Raji (cell line): ENCODE results near the gene FMOD.

Experiments
- POLR2A ChIP-seq: IDR thresholded peaks from 2 replicates; pipeline ENCODE4 v1.6.1; 2011; ENCODE audit warnings: low read depth, low read length, control low read depth; ENCODE audit not compliant: insufficient read depth

Gene FMOD

DNA sequence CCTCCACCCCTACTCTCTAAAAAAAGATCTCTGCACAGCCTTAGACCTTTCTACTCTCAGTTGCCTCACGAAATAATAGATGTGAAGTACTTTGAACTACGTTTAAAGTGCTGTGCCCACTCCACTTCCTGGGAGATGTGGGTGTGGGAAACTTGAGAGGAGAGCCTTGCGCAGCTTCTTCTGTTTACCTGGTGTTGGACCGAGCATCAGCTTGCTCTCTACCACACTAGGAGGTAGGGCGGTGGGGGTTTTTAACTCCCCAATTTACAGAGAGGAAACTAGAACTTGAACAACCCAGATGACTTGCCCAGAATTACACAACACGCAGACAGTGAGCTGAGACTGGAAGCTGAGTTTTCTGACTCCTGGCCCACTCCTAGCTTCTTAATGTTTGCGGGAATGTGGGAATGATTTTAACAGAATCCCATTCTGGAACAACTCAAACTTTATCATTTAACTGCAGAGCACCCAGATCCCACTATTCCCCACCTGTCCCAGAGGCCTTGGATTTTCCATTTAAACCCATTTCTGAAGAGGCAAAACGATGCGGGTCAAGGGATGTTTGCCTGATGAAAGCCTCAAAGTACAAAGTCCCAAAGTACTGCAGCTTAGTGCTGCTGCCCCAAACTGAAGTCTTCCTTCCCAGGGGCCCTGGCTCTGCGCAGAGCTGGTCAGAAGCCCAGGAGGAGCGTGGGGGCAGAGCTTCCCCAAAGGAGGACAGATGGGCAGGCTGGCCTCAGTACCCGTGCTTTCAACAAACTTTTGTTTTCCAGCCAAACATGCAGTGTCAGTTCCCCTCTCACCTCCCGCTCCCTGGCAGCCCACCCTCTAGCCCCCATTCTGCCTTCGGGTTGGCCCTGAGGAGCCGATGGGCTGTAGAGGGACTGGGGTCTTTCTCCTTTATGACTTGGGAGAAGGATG lies 26.6 kb downstream of the FMOD start:
- TF ChIP-seq POLR2A = no peak

DNA sequence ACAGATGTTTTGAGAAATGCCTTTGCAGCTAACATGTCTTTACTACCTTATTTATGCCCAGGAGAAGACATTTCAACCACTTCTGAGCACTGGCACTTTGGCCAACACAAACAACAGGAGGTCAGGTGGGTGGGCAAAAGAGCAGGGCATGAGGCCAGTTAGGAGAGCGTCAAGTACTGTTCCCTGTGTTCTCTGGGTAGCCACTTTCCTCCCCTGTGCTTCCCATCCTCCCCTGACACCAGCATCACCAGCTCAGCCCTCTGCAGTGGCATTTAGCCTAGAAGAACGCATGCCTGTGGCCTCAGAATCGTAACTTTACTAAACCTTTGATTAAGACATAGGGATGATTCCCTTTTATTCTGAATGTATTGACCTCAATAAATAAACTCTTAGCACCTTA lies 27.3 kb downstream of the FMOD start:
- TF ChIP-seq POLR2A = no peak

DNA sequence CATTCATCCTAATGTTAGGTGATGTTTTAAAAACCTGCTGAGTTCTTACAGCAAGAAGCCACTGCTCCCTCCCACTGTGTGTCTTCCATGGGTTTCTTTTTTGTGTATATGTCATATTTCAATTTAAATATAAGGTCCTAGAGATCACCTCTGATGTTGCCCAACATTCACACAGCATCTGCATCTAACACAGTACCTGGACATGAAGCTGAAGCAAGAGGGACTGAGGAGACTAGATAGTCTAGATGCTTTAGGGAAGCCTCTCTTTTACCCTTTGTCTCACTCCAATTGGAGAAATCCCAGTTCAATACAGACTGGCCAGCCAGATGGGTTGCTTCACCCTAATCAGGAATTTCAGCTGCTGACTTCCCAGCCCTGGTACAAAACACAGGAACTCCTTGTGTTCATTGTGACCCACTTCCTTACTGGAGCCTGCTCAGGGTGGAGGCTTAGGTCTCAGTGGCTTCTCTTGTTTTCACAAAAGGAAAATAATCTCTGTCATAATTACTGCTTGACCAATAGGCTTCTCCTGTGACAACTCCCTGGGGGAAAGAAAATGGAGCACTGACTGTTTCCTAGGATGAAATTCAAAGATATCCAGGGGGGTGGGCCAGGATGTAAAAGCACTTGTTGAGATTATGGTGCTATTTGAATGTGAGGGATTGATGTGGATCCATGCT lies 28.3 kb downstream of the FMOD start:
- TF ChIP-seq POLR2A = no peak

DNA sequence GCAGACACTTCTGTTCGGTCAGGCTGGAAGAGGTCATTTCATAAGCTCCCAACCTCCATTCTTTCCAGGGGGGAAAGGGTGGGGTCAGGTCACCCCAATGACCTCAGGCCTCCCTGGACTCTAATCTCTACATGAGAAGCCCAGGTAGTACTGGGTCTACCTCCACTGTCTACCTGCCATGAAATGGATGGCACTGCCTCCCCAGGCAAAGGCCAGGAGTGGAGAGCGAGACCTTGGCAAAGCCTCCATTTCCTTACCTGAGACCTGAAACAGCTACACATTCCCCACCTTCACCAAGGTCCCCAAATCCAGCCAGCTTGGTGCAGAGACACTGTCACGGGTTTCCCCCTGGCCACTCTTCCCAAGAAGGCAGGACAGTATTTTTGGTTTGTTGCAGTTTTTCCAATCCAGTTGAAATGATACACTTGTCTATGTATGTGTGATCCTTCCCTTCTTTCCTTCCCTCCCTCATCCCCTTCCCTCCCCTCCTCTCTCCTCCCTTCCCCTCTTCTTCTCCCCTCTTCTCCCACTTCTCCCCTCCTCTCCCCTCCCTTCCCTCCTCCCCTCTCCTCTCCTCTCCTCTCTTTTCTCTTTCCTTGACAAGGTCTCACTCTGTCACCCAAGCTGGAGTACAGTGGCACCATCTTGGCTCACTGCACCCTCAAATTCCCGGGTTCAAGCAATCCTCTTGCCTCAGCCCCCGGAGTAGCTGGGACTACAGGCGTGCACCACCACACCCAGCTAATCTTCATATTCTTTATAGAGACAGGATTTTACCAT lies 29.5 kb downstream of the FMOD start:
- peak; percentile 66; the same call in 1 of the 2 replicates for TF ChIP-seq POLR2A

DNA sequence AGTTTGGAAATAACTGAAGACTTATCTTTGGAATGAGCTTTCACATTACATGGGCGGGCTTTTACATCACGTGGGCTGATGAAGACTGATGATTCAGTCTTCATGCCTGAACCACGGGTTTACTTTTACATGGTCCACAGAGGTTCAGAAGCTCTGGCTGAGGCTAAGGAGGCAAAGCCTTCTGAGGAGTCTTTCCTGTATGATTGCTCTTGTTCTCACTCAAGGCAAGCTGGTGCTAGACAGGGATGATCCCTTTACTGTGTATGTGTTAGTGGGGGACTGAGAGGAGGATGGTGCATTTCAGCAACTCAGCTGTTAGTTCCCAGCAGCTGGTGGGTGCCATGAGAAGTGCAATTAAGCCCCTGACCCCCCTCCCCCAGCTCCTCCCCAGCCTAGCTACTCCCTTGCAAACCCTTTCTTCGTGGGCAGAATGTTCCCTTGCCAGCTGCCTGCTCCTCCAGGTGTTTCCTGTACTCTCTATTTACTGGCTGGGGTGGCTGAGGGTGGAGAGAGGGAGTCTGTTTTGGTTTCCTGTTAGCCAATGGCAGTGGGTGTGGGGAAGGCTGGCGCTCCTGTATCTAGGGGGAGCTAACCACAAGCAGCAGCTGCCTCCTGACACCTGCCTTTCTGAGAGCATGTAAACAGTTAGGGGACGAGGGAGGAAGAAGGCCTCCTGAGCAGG lies 30.2 kb downstream of the FMOD start:
- TF ChIP-seq POLR2A = no peak; the same call in 1 of the 2 replicates

DNA sequence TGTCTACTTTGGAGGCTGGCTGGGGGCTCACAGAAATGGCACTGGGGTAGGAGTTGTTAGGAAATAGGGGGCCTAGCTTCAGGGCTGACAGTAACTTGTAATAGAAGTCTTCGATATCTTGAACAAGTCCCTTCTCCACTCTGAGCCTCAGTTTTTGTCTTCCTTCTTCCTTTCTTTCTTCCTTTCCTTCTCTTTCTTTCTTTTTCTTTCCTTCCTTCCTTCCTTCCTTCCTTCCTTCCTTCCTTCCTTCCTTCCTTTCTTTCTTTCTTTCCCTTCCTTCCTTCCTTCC lies 32.7 kb downstream of the FMOD start:
- no peak for TF ChIP-seq POLR2A

DNA sequence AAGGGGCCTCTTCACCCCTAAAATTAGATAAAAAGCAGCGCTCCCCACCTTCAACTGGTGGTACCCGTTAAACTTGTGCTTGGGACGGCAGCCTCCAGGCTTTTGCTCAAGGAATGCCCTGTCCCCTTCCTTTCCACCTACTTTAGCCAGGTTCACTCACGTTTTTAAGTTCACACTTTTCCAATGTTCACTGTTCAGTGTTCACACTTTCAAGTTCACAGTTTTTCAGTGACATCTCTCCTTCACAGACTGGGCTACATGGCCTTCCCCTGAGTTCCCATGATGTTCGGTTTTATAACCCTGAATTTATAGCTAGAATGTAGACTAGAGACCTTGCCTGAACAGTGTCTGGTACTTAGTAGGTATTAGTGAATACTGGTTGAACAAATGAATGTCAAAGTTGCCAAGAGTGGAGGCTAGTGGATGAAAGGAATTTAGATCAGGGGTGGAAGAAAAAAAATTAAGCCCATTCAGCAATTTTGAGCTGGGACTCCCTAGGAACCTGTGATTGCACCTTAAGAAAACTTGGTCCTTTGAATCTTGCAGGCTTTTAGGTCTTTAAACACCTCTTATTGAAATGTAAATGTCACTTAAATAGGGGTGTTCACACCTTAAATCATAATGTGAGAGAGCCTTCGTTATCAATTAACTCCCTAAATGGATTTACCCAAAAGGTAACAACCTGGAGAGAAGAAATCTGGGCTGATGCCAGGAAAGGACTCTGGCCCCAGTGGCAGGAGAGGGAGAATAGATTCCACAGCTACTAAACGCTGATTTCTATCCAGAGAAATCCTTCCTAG lies 33.3 kb downstream of the FMOD start:
- TF ChIP-seq POLR2A = no peak

DNA sequence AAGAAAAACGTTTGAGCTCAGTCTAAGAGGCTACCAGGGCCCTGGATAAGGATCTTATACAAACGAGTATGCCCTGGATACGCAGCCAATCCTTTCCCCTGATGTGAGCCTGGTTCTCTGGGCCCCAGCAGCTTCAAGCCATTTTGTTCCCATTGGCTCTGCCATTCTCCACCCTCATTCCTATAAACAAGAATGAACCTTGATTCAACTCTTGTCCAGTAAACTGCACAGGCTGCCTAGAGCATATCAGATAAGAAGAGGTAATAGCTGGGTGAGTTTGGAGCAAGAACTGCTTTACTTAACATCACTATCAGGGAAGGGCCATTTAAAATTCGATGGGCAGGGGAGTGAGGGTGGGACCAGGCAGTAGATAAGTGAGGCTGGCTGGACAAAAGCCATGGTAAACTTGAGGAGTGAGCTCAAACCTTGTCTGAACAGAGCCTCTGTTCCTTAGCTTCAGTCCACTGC lies 34.3 kb downstream of the FMOD start:
- no peak for TF ChIP-seq POLR2A

DNA sequence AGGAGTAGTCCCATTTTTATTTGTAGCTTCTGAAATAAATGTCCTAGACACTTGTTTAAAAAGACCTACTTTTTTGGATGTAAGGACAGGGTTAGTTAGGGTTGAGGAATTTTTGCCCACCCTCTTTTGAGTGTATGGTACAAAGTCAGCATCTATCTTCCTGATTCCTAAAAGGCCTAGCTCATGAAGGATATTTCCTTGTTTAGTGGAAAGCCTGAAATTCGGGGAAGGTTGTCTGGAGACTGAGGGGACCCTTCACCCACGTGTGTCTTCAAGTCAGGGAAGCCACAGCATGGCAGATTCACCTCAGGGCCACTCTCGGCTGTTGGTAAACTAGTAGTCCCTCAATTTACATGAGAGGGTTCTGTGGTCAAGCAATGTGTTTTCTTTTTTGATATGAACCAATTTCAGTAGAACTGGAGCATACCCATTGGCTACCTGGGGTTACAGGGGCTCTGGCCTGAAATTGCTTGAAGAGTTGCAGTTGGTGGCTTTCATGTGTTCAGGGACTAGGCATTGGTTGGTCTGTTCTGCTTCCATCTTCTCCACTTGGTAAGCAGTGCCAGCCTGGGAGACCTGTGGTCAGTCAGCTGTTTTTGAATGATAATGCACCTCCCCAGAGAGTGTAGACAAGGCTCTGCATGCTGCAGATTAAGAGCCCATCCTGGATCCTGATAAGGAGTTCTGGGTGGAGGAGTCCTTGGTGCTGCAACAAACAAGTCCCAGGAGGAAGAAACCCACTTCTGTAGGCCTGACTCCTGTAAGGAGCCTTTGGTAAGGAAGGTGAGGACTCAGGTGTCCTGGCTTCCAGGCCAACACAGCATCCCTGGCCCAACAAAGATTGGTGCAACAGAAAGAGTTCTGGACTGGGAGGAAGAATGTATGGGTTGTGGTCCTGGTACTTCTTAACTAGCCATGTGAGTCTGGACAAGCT lies 39.3 kb downstream of the FMOD start:
- no peak; the same call in 1 of the 2 replicates for TF ChIP-seq POLR2A

DNA sequence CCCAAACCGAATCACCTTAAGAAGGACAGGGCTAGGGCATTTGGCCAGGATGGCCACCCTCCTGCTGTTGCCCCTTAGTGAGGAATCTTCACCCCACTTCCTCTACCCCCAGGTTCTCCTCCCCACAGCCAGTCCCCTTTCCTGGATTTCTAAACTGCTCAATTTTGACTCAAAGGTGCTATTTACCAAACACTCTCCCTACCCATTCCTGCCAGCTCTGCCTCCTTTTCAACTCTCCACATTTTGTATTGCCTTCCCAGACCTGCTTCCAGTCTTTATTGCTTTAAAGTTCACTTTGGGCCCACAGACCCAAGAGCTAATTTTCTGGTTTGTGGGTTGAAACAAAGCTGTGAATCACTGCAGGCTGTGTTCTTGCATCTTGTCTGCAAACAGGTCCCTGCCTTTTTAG lies 42.0 kb downstream of the FMOD start:
- peak; percentile 36; the same call in 1 of the 2 replicates for TF ChIP-seq POLR2A

DNA sequence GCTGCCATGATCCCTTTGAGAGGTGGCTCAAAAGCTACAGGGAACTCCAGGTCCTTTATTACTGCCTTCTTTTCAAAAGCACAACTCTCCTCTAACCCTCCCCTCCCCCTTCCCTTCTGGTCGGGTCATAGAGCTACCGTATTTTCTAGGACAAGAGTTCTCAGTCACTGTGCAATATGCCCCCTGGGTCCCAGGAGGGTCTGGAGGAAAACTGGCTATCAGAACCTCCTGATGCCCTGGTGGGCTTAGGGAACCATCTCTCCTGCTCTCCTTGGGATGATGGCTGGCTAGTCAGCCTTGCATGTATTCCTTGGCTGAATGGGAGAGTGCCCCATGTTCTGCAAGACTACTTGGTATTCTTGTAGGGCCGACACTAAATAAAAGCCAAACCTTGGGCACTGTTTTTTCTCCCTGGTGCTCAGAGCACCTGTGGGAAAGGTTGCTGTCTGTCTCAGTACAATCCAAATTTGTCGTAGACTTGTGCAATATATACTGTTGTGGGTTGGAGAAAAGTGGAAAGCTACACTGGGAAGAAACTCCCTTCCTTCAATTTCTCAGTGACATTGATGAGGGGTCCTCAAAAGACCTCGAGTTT lies 42.5 kb downstream of the FMOD start:
- TF ChIP-seq POLR2A = peak; percentile 10; the same call in 1 of the 2 replicates

DNA sequence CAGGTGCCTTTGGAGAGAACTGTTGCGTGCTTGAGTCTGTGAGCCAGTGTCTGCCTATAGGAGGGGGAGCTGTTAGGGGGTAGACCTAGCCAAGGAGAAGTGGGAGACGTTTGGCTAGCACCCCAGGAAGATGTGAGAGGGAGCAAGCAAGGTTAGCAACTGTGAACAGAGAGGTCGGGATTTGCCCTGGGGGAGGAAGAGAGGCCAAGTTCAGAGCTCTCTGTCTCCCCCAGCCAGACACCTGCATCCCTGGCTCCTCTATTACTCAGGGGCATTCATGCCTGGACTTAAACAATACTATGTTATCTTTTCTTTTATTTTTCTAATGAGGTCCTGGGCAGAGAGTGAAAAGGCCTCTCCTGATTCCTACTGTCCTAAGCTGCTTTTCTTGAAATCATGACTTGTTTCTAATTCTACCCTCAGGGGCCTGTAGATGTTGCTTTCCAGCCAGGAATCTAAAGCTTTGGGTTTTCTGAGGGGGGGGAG lies 43.2 kb downstream of the FMOD start:
- TF ChIP-seq POLR2A = no peak; the same call in 1 of the 2 replicates
